GM19372 (cell line): Measurements from ENCODE around the gene TCP11L2.
"Not testable (repeated sequence)": the region's sequence is repeated elsewhere in the genome, so short reads cannot be mapped to it uniquely, and the experiment has no call there.

ENCODE experiments used
- ATAC-seq: cut with Tn5 transposase; IDR thresholded peaks from one replicate; pipeline ENCODE4 v1.9.1; 2021; ENCODE audit warnings: mild to moderate bottlenecking, low read depth, moderate library complexity; ENCODE audit not compliant: unreplicated experiment

Gene TCP11L2

GRCh38 chr12:106333756-106334155, 31.2 kb downstream of the TCP11L2 start:
- ATAC-seq: no peak

GRCh38 chr12:106341086-106341877, 38.7 kb downstream of the TCP11L2 start:
- ATAC-seq: no peak

- no peak for ATAC-seq
Observed at GRCh38 chr12:106342397-106343213, 40.1 kb downstream of the TCP11L2 start.

GRCh38 chr12:106343214-106343528, 40.6 kb downstream of the TCP11L2 start:
- ATAC-seq: no peak

- no peak for ATAC-seq
Observed at GRCh38 chr12:106344131-106344530, 41.6 kb downstream of the TCP11L2 start.

GRCh38 chr12:106345746-106346145, 43.2 kb downstream of the TCP11L2 start:
- ATAC-seq: no peak

- ATAC-seq: no peak
Observed at GRCh38 chr12:106348411-106348810, 45.9 kb downstream of the TCP11L2 start.

GRCh38 chr12:106353175-106353574, 50.6 kb downstream of the TCP11L2 start:
- ATAC-seq: no peak

GRCh38 chr12:106357549-106358395, 55.2 kb downstream of the TCP11L2 start, which contains the start of gene POLR3B:
TSS of gene POLR3B (plus strand) at chr12:106357748. CDS start at chr12:106357880, 132 bp downstream.
- ATAC-seq: peak; percentile 87

GRCh38 chr12:106358396-106359241, 56.1 kb downstream of the TCP11L2 start:
- ATAC-seq: peak; percentile 11

GRCh38 chr12:106359646-106360399, 57.3 kb downstream of the TCP11L2 start:
- no peak for ATAC-seq

GRCh38 chr12:106360400-106360994, 58.0 kb downstream of the TCP11L2 start:
- ATAC-seq: no peak

GRCh38 chr12:106362971-106363370, 60.4 kb downstream of the TCP11L2 start:
- ATAC-seq: no peak

GRCh38 chr12:106364261-106364660, 61.7 kb downstream of the TCP11L2 start:
- no peak for ATAC-seq

- ATAC-seq: no peak
Observed at GRCh38 chr12:106369624-106370346, 67.3 kb downstream of the TCP11L2 start.

GRCh38 chr12:106378788-106379187, 76.3 kb downstream of the TCP11L2 start:
- no peak for ATAC-seq

GRCh38 chr12:106380954-106381353, 78.4 kb downstream of the TCP11L2 start:
- no peak for ATAC-seq

GRCh38 chr12:106381866-106382265, 79.3 kb downstream of the TCP11L2 start:
- not testable (repeated sequence) for ATAC-seq
